ENCODE data around the gene TOX3.

TOX3 gene

GRCh38 chr16:52433643-52434042 lies 113.3 kb downstream of the TOX3 start:
- no peak overlapping the region for H3K27ac ChIP-seq
- TF ChIP-seq CTCF (IDR thresholded peaks at IDR 0.05): no peak
- DNase-seq (ENCODE audit: low spot score): no peak
- no peak overlapping the region for H3K4me3 ChIP-seq

GRCh38 chr16:52424591-52424990 lies 122.4 kb downstream of the TOX3 start:
- no peak overlapping the region for H3K4me3 ChIP-seq
- no peak for TF ChIP-seq CTCF (IDR thresholded peaks at IDR 0.05)
- no peak overlapping the region for H3K27ac ChIP-seq
- no peak for DNase-seq (ENCODE audit: low spot score)

- DNase-seq (ENCODE audit: low spot score): no peak
- no peak for TF ChIP-seq CTCF (IDR thresholded peaks at IDR 0.05)
- no peak overlapping the region for H3K4me3 ChIP-seq
- H3K27ac ChIP-seq: no peak overlapping the region
These were observed 124.6 kb downstream of the TOX3 start for GRCh38 chr16:52422307-52422706.

GRCh38 chr16:52418201-52418600 lies 128.7 kb downstream of the TOX3 start:
- no peak for DNase-seq (ENCODE audit: low spot score)
- TF ChIP-seq CTCF (IDR thresholded peaks at IDR 0.05): no peak
- no peak overlapping the region for H3K4me3 ChIP-seq
- no peak overlapping the region for H3K27ac ChIP-seq

- Histone ChIP-seq H3K27ac (no peak overlapping the region), H3K4me3 (no peak overlapping the region)
- no peak for TF ChIP-seq CTCF (IDR thresholded peaks at IDR 0.05)
- no peak for DNase-seq (ENCODE audit: low spot score)
These were observed 130.1 kb downstream of the TOX3 start for GRCh38 chr16:52416888-52417287.

- Histone ChIP-seq H3K4me3 (no peak overlapping the region), H3K27ac (no peak overlapping the region)
- no peak for TF ChIP-seq CTCF (IDR thresholded peaks at IDR 0.05)
- no peak for DNase-seq (ENCODE audit: low spot score)
These were observed 135.9 kb downstream of the TOX3 start for GRCh38 chr16:52411011-52411410.

- TF ChIP-seq CTCF (IDR thresholded peaks at IDR 0.05): no peak
- H3K4me3 ChIP-seq: no peak overlapping the region
- H3K27ac ChIP-seq: no peak overlapping the region
- DNase-seq (ENCODE audit: low spot score): no peak
These were observed 138.6 kb downstream of the TOX3 start for GRCh38 chr16:52408191-52408845.

All from coronary artery (tissue), 2 donors.